Measurements from ENCODE around the gene PLPP1.

The PLPP1 gene

GRCh38 chr5:55402199-55402598, 132.6 kb downstream of the PLPP1 start:
- DNase-seq: no peak

- DNase-seq: no peak
These were observed 141.1 kb downstream of the PLPP1 start for GRCh38 chr5:55393501-55394175.

- no peak for DNase-seq
These were observed 142.1 kb downstream of the PLPP1 start for GRCh38 chr5:55392669-55393068.

GRCh38 chr5:55391707-55392106, 143.1 kb downstream of the PLPP1 start:
- DNase-seq: no peak

- DNase-seq: no peak
These were observed 146.9 kb downstream of the PLPP1 start for GRCh38 chr5:55387865-55388264.

GRCh38 chr5:55386356-55386755, 148.4 kb downstream of the PLPP1 start:
- no peak for DNase-seq

GRCh38 chr5:55385846-55386245, 148.9 kb downstream of the PLPP1 start:
- DNase-seq: no peak

- DNase-seq: no peak
These were observed 149.5 kb downstream of the PLPP1 start for GRCh38 chr5:55385227-55385626.

- DNase-seq: no peak
These were observed 150.7 kb downstream of the PLPP1 start for GRCh38 chr5:55384072-55384471.

GRCh38 chr5:55383254-55383653, 151.5 kb downstream of the PLPP1 start:
- DNase-seq: no peak

- DNase-seq: no peak
These were observed 157.0 kb downstream of the PLPP1 start for GRCh38 chr5:55377810-55378209.
